Ishikawa (cell line): Measurements from ENCODE around the gene GPX4.

ENCODE experiments used
- CEBPB ChIP-seq: IDR thresholded peaks from 2 replicates; pipeline ENCODE4 v1.6.1; 2012
- TEAD4 ChIP-seq: IDR thresholded peaks from 2 replicates; pipeline ENCODE4 v1.6.1; 2012
- TF ChIP-seq, protein P1 (sequence below): IDR thresholded peaks from 2 replicates; pipeline ENCODE4 v1.6.1; 2012

DNA sequence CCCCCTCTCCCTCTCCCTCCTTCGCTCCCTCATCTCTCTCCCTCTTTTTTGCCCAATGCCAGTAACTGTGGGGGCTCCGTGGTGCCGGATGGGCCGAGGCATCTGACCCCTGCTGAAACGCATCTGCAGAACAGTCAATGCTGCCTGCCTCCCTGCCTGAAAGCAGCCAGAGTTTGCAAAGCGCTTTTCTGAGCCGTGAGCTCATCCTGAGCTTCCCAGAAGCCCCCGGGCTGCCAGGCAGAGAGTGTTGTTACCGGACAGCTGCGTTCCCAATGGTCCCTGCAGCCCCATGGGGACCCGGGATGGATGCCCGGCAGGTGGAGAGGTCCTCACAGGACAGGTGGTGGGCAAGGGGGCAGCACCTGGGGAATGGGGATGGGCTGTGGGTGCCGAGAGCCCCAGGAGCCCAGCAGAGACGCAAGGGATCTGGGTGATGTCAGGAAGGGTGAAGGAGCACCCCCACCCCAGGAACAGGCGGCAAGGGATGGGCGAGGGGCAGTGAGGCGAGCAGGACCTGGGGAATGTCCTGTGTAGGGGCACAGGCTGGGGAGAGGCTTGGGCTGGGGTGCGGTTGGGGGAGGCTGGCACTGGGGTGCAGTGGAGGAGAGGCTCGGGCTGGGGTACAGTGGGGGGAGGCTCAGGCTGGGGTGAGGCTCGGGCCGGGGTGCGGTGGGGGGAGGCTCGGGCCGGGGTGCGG lies 33.0 kb downstream of the GPX4 start:
- TF ChIP-seq, protein P1, sequence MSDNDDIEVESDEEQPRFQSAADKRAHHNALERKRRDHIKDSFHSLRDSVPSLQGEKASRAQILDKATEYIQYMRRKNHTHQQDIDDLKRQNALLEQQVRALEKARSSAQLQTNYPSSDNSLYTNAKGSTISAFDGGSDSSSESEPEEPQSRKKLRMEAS, result no peak
- no peak for TF ChIP-seq CEBPB
- no peak for TF ChIP-seq TEAD4
